Neural cell (in vitro differentiated cells): ENCODE results near the gene ANKS1B. TPM values are rescaled to one million over a fixed set of nuclear protein-coding genes. Genes with fewer than 3 reads are reported as not detected.

Experiments used
- H2AFZ ChIP-seq: fragments of 200-600, 300-800 bp; sonication (generic), shearing (Covaris generic); 2 replicates; pipeline ENCODE4 v1.6.0; 2014; ENCODE audit warnings: low read depth, mild to moderate bottlenecking, antibody characterized with exemption, low read length, moderate library complexity
- H3F3A ChIP-seq: fragments of 200-600 bp; shearing (Covaris generic); 2 replicates; pipeline ENCODE4 v1.6.1; 2016; ENCODE audit warnings: mild to moderate bottlenecking, moderate library complexity, mixed read lengths, antibody characterized with exemption, low read length; ENCODE audit not compliant: insufficient read depth, poor library complexity, severe bottlenecking
- H3K27ac ChIP-seq: fragments of 200-600, 300-800 bp; sonication (generic), shearing (Covaris generic); 2 replicates; pipeline ENCODE4 v1.5.1; 2014; ENCODE audit warnings: mild to moderate bottlenecking, low read length, moderate library complexity
- H3K27me3 ChIP-seq: fragments of 300-800, 200-600 bp; sonication (generic), shearing (Covaris generic); 2 replicates; pipeline ENCODE4 v1.6.0; 2014; ENCODE audit warnings: mild to moderate bottlenecking, low read depth, low read length, moderate library complexity; ENCODE audit not compliant: insufficient read depth
- H3K36me3 ChIP-seq: fragments of 300-800, 200-600 bp; sonication (generic), shearing (Covaris generic); 2 replicates; pipeline ENCODE4 v1.5.1; 2014; ENCODE audit warnings: mild to moderate bottlenecking, antibody characterized with exemption, low read length, moderate library complexity; ENCODE audit not compliant: insufficient read depth
- H3K4me2 ChIP-seq: fragments of 300-800, 200-600 bp; sonication (generic), shearing (Covaris generic); 2 replicates; pipeline ENCODE4 v1.6.0; 2014; ENCODE audit warnings: mild to moderate bottlenecking, low read length
- H3K4me3 ChIP-seq: fragments of 300-800, 200-600 bp; sonication (generic), shearing (Covaris generic); 2 replicates; pipeline ENCODE4 v1.5.1; 2014; ENCODE audit warnings: mild to moderate bottlenecking, low read length, moderate library complexity
- H3K79me2 ChIP-seq: fragments of 200-600 bp; shearing (Covaris generic); replicated peaks from 2 replicates; pipeline ENCODE4 v1.6.0; 2014; ENCODE audit warnings: mild to moderate bottlenecking, low read length, moderate library complexity; ENCODE audit not compliant: insufficient read depth
- H3K9ac ChIP-seq: fragments of 300-800, 200-600 bp; sonication (generic), shearing (Covaris generic); 2 replicates; pipeline ENCODE4 v1.6.1; 2016; ENCODE audit warnings: mild to moderate bottlenecking, low read length, mixed read lengths
- H3K9me2 ChIP-seq: fragments of 200-600 bp; shearing (Covaris generic); 2 replicates; pipeline ENCODE4 v1.6.1; 2016; ENCODE audit warnings: mild to moderate bottlenecking, low read length, mixed read lengths; ENCODE audit not compliant: insufficient read depth
- H3K9me3 ChIP-seq: fragments of 200-600, 300-800 bp; sonication (generic), shearing (Covaris generic); 2 replicates; pipeline ENCODE4 v1.6.1; 2016; ENCODE audit warnings: mild to moderate bottlenecking, mixed run types, low read length, moderate library complexity, mixed read lengths
- H4K20me1 ChIP-seq: fragments of 200-600 bp; shearing (Covaris generic); 2 replicates; pipeline ENCODE4 v1.6.1; 2016; ENCODE audit warnings: mild to moderate bottlenecking, mixed run types; ENCODE audit not compliant: insufficient read depth
- CTCF ChIP-seq: fragments of 450-650 bp; IDR thresholded peaks from 2 replicates; pipeline ENCODE4 v1.5.1; 2014; ENCODE audit warnings: antibody characterized with exemption, mild to moderate bottlenecking, moderate library complexity; ENCODE audit not compliant: poor library complexity, severe bottlenecking
- EP300 ChIP-seq: fragments of 450-650 bp; conservative IDR thresholded peaks from 2 replicates; pipeline ENCODE4 v1.6.1; 2014; ENCODE audit warnings: antibody characterized with exemption, mild to moderate bottlenecking, moderate library complexity; ENCODE audit not compliant: poor library complexity, severe bottlenecking
- EZH2 ChIP-seq: fragments of 200-600, 300-800 bp; shearing (Covaris generic), sonication (generic); IDR thresholded peaks from 2 replicates; pipeline ENCODE4 v1.6.1; 2014; ENCODE audit warnings: antibody characterized with exemption, low read length, borderline replicate concordance, mild to moderate bottlenecking; ENCODE audit not compliant: insufficient read depth, poor library complexity, severe bottlenecking
- MXI1 ChIP-seq: fragments of 450-650 bp; conservative IDR thresholded peaks from 2 replicates; pipeline ENCODE4 v1.6.1; 2014; ENCODE audit warnings: antibody characterized with exemption, mild to moderate bottlenecking; ENCODE audit not compliant: poor library complexity, severe bottlenecking
- POLR2AphosphoS5 ChIP-seq: IDR thresholded peaks from 2 replicates; pipeline ENCODE4 v1.6.1; 2012
- RAD21 ChIP-seq: fragments of 450-650 bp; conservative IDR thresholded peaks from 2 replicates; pipeline ENCODE4 v1.6.1; 2014; ENCODE audit warnings: antibody characterized with exemption, mild to moderate bottlenecking, moderate library complexity
- SMC3 ChIP-seq: fragments of 450-650 bp; conservative IDR thresholded peaks from 2 replicates; pipeline ENCODE4 v1.6.1; 2014; ENCODE audit warnings: antibody characterized with exemption, mild to moderate bottlenecking, moderate library complexity; ENCODE audit not compliant: poor library complexity
- TAF1 ChIP-seq: IDR thresholded peaks from 2 replicates; pipeline ENCODE4 v1.6.1; 2012; ENCODE audit warnings: low read depth
- polyA plus RNA-seq: library from polyadenylated mRNA; depleted of rRNA; stranded (reverse); fragments of >200 nt; gene quantifications from 2 replicates; pipeline ENCODE4 v1.2.3, GENCODE V29; 2014
- TF ChIP-seq, protein P1 (sequence below): IDR thresholded peaks from 2 replicates; pipeline ENCODE4 v1.6.1; 2012; ENCODE audit warnings: borderline replicate concordance

ANKS1B gene
- polyA plus RNA-seq, 1 donor from 2014 or later, result 65.6 TPM

GRCh38 chr12:99282624-99283023 is 702.1 kb downstream of the ANKS1B start:
- Histone ChIP-seq H3K27ac (no peak overlapping the region), H2AFZ (no peak overlapping the region), H3K4me2 (no peak overlapping the region), H4K20me1 (no peaks in the 10 kb centered on the region), H3K4me3 (no peak overlapping the region), H3K36me3 (no peaks in the 10 kb centered on the region), H3K9me2 (no peaks in the 10 kb centered on the region), H3K79me2 (no peaks in the 10 kb centered on the region), H3K9ac (no peak overlapping the region), H3K27me3 (no peaks in the 10 kb centered on the region), H3F3A (no peaks in the 10 kb centered on the region), H3K9me3 (no peaks in the 10 kb centered on the region)
- TF ChIP-seq POLR2AphosphoS5 (no peak), RAD21 (no peak)

DNA sequence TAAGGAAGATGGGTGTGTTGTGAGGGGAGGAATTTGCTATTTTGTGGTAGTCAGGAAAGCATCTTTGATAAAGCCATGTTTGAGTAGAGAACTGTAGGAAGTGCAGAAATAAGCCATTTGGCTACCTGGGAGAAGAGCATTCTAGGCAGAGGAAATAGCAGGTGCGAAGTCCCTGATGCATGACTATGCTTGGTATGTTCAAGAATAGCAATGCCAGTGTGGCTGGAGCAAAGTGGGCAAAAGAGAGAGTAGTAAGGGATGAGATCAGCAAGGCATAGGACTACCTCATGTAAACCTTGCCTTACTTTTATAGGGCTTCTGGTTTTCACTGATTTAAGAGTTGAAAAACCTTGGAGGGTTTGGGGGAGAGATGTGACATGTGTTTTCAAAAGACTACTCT is 702.6 kb downstream of the ANKS1B start:
- Histone ChIP-seq H3K36me3 (no peaks in the 10 kb centered on the region), H3K9ac (no peak overlapping the region), H4K20me1 (no peaks in the 10 kb centered on the region), H3K4me3 (no peak overlapping the region), H2AFZ (no peak overlapping the region), H3K27ac (no peak overlapping the region), H3F3A (no peaks in the 10 kb centered on the region), H3K27me3 (no peaks in the 10 kb centered on the region), H3K4me2 (no peak overlapping the region), H3K9me3 (no peaks in the 10 kb centered on the region), H3K79me2 (no peaks in the 10 kb centered on the region), H3K9me2 (no peaks in the 10 kb centered on the region)
- TF ChIP-seq CTCF, result no peak
- TF ChIP-seq, protein P1, sequence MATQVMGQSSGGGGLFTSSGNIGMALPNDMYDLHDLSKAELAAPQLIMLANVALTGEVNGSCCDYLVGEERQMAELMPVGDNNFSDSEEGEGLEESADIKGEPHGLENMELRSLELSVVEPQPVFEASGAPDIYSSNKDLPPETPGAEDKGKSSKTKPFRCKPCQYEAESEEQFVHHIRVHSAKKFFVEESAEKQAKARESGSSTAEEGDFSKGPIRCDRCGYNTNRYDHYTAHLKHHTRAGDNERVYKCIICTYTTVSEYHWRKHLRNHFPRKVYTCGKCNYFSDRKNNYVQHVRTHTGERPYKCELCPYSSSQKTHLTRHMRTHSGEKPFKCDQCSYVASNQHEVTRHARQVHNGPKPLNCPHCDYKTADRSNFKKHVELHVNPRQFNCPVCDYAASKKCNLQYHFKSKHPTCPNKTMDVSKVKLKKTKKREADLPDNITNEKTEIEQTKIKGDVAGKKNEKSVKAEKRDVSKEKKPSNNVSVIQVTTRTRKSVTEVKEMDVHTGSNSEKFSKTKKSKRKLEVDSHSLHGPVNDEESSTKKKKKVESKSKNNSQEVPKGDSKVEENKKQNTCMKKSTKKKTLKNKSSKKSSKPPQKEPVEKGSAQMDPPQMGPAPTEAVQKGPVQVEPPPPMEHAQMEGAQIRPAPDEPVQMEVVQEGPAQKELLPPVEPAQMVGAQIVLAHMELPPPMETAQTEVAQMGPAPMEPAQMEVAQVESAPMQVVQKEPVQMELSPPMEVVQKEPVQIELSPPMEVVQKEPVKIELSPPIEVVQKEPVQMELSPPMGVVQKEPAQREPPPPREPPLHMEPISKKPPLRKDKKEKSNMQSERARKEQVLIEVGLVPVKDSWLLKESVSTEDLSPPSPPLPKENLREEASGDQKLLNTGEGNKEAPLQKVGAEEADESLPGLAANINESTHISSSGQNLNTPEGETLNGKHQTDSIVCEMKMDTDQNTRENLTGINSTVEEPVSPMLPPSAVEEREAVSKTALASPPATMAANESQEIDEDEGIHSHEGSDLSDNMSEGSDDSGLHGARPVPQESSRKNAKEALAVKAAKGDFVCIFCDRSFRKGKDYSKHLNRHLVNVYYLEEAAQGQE, result no peak
- TF ChIP-seq RAD21, result no peak
- TF ChIP-seq EP300, result no peak
- TF ChIP-seq SMC3, result no peak
- TF ChIP-seq MXI1, result no peak
- no peak for TF ChIP-seq POLR2AphosphoS5
- TF ChIP-seq TAF1, result no peak
- TF ChIP-seq EZH2, result no peak

- no peaks in the 10 kb centered on the region for H3K9me2 ChIP-seq
- no peaks in the 10 kb centered on the region for H3K79me2 ChIP-seq
- no peak overlapping the region for H3K27ac ChIP-seq
- no peaks in the 10 kb centered on the region for H3K36me3 ChIP-seq
- H3K4me3 ChIP-seq, result no peak overlapping the region
- H3K9ac ChIP-seq, result no peak overlapping the region
- no peak for TF ChIP-seq MXI1
- TF ChIP-seq RAD21, result no peak
- no peak for TF ChIP-seq EZH2
- TF ChIP-seq CTCF, result no peak
- no peak for TF ChIP-seq TAF1
- TF ChIP-seq, protein P1, result no peak
- no peak for TF ChIP-seq EP300
- TF ChIP-seq POLR2AphosphoS5, result no peak
- no peak for TF ChIP-seq SMC3
- H4K20me1 ChIP-seq, result no peaks in the 10 kb centered on the region
- H3K4me2 ChIP-seq, result no peak overlapping the region
- no peaks in the 10 kb centered on the region for H3K27me3 ChIP-seq
- no peaks in the 10 kb centered on the region for H3K9me3 ChIP-seq
- H2AFZ ChIP-seq, result no peak overlapping the region
- no peaks in the 10 kb centered on the region for H3F3A ChIP-seq
Measured at GRCh38 chr12:99281277-99281676, 703.5 kb downstream of the ANKS1B start.
